HG03280 (cell line): ENCODE results near the gene DOCK1.

Experiments used
- ATAC-seq: cut with Tn5 transposase; IDR thresholded peaks from one replicate; pipeline ENCODE4 v1.9.1; 2021; ENCODE audit warnings: mild to moderate bottlenecking, moderate library complexity; ENCODE audit not compliant: unreplicated experiment

DOCK1 gene

DNA sequence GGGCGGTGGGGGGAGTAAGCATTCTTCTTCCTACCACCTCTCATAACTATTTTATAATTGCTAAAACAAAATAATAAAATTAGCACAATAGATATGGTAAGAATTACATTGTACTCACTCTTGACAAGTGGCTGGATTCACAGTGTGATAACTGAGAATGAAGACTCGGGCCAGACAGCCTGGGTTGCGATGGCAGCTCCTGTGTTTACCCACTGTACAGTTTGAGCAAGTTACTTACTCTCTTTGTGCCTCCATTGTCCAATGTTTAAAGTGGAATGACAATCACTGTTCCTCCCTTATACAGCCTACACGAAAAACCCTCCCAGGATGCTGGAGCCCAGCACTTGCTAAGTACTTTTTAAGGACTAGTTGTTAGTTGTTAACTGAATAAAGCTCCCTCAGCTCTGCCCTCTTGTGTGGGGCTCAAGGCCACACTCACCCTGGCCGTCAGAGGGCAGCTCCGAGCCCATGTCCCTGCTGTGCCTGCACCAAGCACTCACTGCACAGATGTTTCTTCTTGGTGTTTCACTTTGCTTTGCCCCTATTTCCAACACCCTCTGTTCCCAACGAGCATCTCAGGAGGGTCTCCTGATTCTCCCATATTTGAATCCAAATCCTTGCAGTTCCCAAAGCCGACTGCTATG is 587.5 kb downstream of the DOCK1 start:
- no peak for ATAC-seq

GRCh38 chr10:127496035-127496434 is 590.8 kb downstream of the DOCK1 start:
- ATAC-seq, result no peak

GRCh38 chr10:127497685-127498084 is 592.5 kb downstream of the DOCK1 start:
- no peak for ATAC-seq

- ATAC-seq, result no peak
Measured at GRCh38 chr10:127498087-127498486, 592.9 kb downstream of the DOCK1 start.

- no peak for ATAC-seq
Measured at GRCh38 chr10:127500127-127500526, 594.9 kb downstream of the DOCK1 start.
